Measurements from ENCODE around the gene TOGARAM2.

TOGARAM2 gene

GRCh38 chr2:28982381-28982950, 1.4 kb downstream of the TOGARAM2 start:
- H3K27ac Mint-ChIP-seq = no peak overlapping the region
- no peak for TF ChIP-seq CTCF (IDR thresholded peaks at IDR 0.05)
- peaks cover 4% of the 10 kb centered on the region for H3K27me3 Mint-ChIP-seq (ENCODE audit: low read depth, poor library complexity)

GRCh38 chr2:28986429-28986828, 5.3 kb downstream of the TOGARAM2 start:
- no peak for TF ChIP-seq CTCF (IDR thresholded peaks at IDR 0.05)
- Mint-ChIP-seq H3K27me3 (ENCODE audit: low read depth, poor library complexity) (peaks cover 4% of the 10 kb centered on the region), H3K27ac (no peak overlapping the region), H3K4me3 (no peak overlapping the region), H3K4me1 (peaks cover 41% of the 10 kb centered on the region), H3K36me3 (ENCODE audit: low read depth) (no peaks in the 10 kb centered on the region), H3K9me3 (no peaks in the 10 kb centered on the region)
- DNase-seq = no peak

More at GRCh38 chr2:28982381-28982950, 1.4 kb downstream of the TOGARAM2 start:
- DNase-seq = no peak
- H3K4me1 Mint-ChIP-seq = peaks cover 74% of the 10 kb centered on the region
- no peaks in the 10 kb centered on the region for H3K9me3 Mint-ChIP-seq
- H3K4me3 Mint-ChIP-seq = no peak overlapping the region
- no peaks in the 10 kb centered on the region for H3K36me3 Mint-ChIP-seq (ENCODE audit: low read depth)

- DNase-seq = no peak
- no peaks in the 10 kb centered on the region for H3K36me3 Mint-ChIP-seq (ENCODE audit: low read depth)
- H3K27me3 Mint-ChIP-seq (ENCODE audit: low read depth, poor library complexity) = peaks cover 17% of the 10 kb centered on the region
- peaks cover 25% of the 10 kb centered on the region for H3K4me1 Mint-ChIP-seq
- H3K4me3 Mint-ChIP-seq = no peak overlapping the region
- H3K27ac Mint-ChIP-seq = peak overlapping the region; percentile 29
- H3K9me3 Mint-ChIP-seq = no peaks in the 10 kb centered on the region
- no peak for TF ChIP-seq CTCF (IDR thresholded peaks at IDR 0.05)
Observed at GRCh38 chr2:28989973-28990372, 8.9 kb downstream of the TOGARAM2 start.

GRCh38 chr2:28990445-28990844, 9.3 kb downstream of the TOGARAM2 start:
- TF ChIP-seq CTCF (IDR thresholded peaks at IDR 0.05) = no peak
- Mint-ChIP-seq H3K4me3 (no peak overlapping the region), H3K27ac (no peak overlapping the region), H3K36me3 (ENCODE audit: low read depth) (no peaks in the 10 kb centered on the region), H3K4me1 (peaks cover 20% of the 10 kb centered on the region), H3K27me3 (ENCODE audit: low read depth, poor library complexity) (peaks cover 13% of the 10 kb centered on the region), H3K9me3 (no peaks in the 10 kb centered on the region)
- DNase-seq = no peak

GRCh38 chr2:28991021-28991420, 9.9 kb downstream of the TOGARAM2 start:
- TF ChIP-seq CTCF (IDR thresholded peaks at IDR 0.05) = no peak

GRCh38 chr2:28991460-28991859, 10.4 kb downstream of the TOGARAM2 start:
- Mint-ChIP-seq H3K27ac (no peak overlapping the region), H3K4me3 (no peak overlapping the region), H3K9me3 (no peaks in the 10 kb centered on the region), H3K4me1 (peaks cover 14% of the 10 kb centered on the region), H3K27me3 (ENCODE audit: low read depth, poor library complexity) (peaks cover 16% of the 10 kb centered on the region), H3K36me3 (ENCODE audit: low read depth) (no peaks in the 10 kb centered on the region)
- DNase-seq = no peak
- TF ChIP-seq CTCF (IDR thresholded peaks at IDR 0.05) = no peak

More at GRCh38 chr2:28991021-28991420, 9.9 kb downstream of the TOGARAM2 start:
- Mint-ChIP-seq H3K9me3 (no peaks in the 10 kb centered on the region), H3K4me3 (no peak overlapping the region), H3K27me3 (ENCODE audit: low read depth, poor library complexity) (peaks cover 13% of the 10 kb centered on the region), H3K27ac (no peak overlapping the region), H3K36me3 (ENCODE audit: low read depth) (no peaks in the 10 kb centered on the region), H3K4me1 (peaks cover 18% of the 10 kb centered on the region)
- no peak for DNase-seq

Data from nephron progenitor cell (in vitro differentiated cells).